ENCODE results near the gene CASP9.
A peak's percentile ranks its signal among the peaks of the same experiment; 100 is the strongest.
"Not testable (repeated sequence)": the region's sequence is repeated elsewhere in the genome, so short reads cannot be mapped to it uniquely, and the experiment has no call there.

The CASP9 gene

DNA sequence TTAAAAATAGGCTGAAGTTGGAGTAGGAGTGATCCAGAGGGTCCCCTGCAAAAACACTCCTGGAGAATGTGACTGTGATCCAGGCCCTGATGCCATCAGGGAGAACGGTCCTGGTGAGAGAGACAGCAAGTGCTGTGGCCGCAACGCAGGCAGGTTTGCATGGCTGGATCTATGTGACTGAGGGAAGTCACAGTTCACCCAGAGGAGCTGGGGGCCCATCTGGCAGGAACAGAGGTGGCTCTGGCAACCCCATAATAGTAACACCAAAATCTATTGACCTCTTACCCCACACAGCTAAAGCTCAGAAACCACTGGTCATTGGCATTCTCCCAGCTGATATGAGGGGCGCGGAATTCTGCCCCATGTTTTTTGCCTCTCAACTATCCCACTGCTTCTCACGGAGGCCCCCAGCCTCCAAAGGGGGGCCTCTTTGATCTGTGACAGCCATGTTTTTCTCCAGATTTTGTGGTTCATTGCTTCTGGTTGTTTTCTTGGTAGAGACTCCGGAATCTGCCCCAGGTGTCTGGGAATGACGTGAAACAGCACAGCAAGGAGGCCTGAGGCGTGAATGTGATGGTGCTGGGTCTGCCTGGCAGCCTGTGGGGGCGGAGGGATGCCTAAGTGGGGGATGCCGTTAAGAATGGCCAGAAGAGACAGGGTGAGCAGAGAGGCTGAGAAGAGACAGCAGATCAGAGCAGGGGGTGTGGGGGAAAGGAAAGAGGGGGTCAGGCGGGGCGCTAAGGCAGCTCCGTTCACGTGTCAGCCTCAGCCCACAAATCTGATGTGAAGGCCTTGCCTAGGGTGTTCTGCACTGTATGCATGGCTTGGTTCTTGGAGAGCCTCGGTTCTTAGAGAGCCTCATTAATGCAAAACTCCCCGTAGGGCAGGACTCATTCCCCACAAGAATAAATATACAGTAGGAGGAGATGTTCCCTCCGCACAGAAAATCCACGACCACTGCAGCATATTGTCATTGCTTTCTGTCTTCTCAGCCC, 23.5 kb downstream of the CASP9 start:
- ATAC-seq: no peak

DNA sequence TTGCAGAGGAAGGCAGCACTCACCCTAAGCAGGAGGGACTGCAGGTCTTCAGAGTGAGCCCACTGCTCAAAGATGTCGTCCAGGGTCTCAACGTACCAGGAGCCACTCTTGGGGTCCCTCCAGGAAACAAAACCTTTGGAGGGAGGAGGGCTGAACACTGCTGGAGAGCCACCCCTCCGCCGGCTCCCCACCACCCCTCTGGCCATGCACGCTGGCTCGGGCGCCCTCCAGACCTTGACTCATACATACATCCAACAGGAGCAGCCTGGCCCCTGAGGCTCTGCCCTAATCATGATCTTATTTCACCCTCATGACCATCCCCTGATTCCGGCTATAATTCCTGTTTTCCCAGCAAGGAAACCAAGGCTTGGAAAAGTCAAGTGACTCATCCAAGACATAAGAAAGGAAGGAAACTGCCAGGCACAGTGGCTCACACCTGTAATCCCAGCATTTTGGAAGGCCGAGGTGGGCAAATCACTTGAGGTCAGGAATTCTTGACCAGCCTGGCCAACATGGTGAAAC, 30.1 kb downstream of the CASP9 start:
- no peak for ATAC-seq

DNA sequence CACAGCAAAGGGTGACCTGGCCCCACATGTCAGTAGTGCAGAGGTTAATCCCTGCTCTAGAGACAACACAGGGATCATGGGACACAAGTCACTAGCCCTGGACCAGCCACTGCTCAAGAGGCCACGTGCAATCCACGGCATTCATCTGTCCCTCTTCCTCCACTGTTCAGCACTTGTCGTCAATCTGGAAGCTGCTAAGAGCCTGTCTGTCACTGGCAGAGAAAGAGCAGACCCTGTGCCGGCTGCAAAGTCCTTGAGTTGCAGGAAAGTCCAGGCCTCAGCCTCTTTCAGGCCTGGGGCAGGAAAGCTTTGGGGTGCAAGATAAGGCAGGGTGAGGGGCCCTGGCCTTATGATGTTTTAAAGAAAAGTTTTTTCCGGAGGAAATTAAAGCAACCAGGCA, 31.4 kb downstream of the CASP9 start:
- no peak for ATAC-seq

GRCh38 chr1:15491010-15491409, 33.0 kb downstream of the CASP9 start:
- ATAC-seq: peak in 1 of 2 donors; percentile 60

DNA sequence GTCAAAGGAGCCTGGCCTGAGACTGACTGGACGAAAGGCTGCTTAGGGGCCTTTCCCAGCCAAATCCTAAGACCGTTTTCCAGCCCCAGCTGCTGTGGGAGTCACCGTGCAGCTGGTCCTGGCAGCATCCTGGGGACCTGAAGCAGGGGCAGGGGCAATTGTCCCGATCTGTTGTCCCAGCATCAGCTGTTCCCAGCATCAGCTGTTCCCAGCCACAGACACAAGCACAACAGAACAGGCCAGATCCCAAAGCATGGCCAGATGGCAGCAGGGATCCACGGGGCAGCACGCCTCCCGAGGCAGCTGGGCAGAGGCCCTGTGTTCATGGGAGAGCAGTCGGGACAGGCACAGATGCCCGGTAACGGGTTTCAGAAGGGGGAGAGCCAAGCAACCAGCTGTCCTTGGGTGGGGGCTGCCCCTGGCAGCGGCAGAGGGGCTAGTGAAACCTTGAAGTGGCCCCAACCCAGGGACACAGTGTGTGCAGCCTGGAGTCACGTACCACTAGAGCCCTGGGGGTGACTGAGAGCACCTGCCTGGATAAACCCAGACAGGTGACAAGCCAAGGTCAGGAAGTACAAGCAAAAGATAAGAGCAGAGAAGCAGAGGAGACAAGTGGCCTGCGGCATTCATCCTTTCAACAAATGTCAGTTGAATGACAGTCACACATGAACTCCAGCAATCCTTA, 34.8 kb downstream of the CASP9 start:
- no peak for ATAC-seq

- no peak for ATAC-seq
These were observed 35.6 kb downstream of the CASP9 start for GRCh38 chr1:15488371-15488770.

- not testable (repeated sequence) for ATAC-seq
These were observed 37.0 kb downstream of the CASP9 start for GRCh38 chr1:15486844-15487610.

GRCh38 chr1:15485636-15486035, 38.4 kb downstream of the CASP9 start:
- ATAC-seq: no peak

GRCh38 chr1:15484443-15484842, 39.6 kb downstream of the CASP9 start:
- ATAC-seq: not testable (repeated sequence)

GRCh38 chr1:15483971-15484370, 40.0 kb downstream of the CASP9 start:
- ATAC-seq: no peak

DNA sequence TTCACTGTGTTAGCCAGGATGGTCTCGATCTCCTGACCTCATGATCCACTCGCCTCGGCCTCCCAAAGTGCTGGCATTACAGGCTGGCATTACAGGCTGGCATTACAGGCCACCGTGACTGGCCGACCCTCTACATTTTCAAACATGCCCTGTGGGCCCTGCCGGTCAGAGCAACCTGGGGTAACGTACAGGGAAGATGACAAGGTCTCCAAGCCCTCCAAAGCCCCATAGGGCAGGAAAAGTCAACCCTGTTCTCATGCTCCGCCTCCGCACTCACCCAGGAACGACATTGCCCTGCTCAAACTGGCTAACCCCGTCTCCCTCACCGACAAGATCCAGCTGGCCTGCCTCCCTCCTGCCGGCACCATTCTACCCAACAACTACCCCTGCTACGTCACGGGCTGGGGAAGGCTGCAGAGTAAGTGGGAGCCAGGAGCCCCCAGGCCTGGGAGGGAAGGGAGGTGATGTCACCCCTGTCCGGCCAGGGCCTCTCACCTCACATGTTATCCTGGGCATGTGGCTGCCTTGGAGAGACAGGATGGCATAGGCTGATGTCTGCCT, 41.0 kb downstream of the CASP9 start:
- ATAC-seq: not testable (repeated sequence)

DNA sequence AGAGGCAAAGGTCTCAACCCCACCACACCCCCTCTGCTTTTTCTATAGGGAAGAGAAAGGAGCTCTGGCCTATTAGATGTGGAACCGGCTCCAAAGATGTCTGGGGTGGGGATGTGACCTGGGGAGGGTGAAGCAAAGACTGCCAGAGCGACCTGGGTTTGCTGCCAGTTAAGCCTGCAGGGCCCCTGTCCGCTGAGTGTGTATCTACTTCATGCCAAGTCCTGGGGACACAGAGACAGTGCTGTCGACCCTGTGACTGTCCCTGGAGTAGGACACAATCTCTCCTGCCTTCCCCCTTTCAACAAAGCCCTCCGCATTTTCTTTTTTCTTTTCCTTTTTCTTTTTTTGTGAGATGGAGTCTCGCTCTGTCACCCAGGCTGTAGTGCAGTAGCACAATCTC, 41.6 kb downstream of the CASP9 start:
- not testable (repeated sequence) for ATAC-seq

- ATAC-seq: no peak
These were observed 44.2 kb downstream of the CASP9 start for GRCh38 chr1:15479654-15480347.

DNA sequence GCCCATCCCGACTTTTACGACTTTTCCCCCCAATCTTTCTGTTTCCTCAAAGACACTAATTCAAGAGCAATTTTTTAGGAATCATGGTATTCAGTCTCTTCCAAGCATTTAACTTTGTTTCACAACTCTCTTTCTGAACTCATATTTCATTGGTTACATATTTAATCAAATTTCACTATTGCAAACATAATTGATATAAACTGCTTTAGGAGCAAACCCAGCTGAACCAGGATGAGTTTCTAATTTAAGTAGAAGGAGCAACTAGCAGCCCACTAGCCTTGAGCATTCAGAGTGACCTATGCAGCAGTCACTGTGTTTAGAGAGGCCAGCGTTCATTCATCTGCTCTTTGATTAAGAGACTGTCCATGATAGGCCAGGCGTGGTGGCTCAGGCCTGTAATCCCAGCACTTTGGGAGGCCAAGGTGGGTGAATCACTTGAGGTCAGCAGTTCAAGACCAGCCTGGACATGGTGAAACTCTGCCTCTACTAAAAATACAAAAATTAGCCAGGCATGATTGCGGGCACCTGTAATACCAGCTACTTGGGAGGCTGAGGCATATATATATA, 46.3 kb downstream of the CASP9 start:
- no peak for ATAC-seq

GRCh38 chr1:15476927-15477326, 47.1 kb downstream of the CASP9 start:
- no peak for ATAC-seq

DNA sequence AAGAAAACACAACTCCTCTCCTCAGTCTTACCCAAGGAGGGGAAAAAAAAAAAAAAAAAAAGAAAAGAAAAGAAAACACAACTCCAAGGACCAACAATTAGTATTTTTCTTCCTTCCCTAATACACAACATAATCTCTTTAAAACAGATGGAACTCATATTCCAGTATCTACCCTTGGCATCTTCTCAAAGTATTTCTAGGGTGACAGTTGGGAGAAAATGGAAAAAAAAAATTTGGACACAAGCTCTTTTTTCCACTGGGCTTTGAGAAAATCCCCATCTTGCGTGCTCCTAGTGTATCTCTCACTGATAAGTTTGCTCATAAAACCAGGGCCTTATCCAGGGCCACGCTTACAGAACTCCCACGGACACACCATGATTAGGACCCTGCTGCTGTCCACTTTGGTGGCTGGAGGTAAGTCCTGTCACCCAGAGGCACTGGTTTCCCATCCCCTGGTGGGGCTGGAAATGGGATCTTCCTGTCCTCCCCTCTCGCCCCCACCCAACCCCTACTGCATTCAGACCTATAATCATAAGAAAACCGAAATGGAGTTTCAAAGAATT, 48.2 kb downstream of the CASP9 start, which contains the start of gene CELA2B:
TSS of gene CELA2B (plus strand) at position 353 of the 563 bp plus-strand sequence. CDS start at position 375, 22 bp downstream.
- no peak for ATAC-seq

GRCh38 chr1:15472587-15472986, 51.4 kb downstream of the CASP9 start:
- no peak for ATAC-seq

GRCh38 chr1:15471723-15472122, 52.3 kb downstream of the CASP9 start:
- ATAC-seq: not testable (repeated sequence)

GRCh38 chr1:15471067-15471466, 52.9 kb downstream of the CASP9 start:
- not testable (repeated sequence) for ATAC-seq

- ATAC-seq: not testable (repeated sequence)
These were observed 54.1 kb downstream of the CASP9 start for GRCh38 chr1:15469821-15470448.

Measured in activated CD4-positive, CD25-positive, alpha-beta regulatory T cell treated with anti-CD3 and anti-CD28 coated beads, Interleukin-2, amount 50 U/mL, for 24 hours (primary cell).